Parathyroid adenoma (tissue), 2 donors: ENCODE measurements around the gene ALK.

ENCODE experiments used
- H2AFZ ChIP-seq: fragments of 300-600 bp; sonication (generic); one replicate; pipeline ENCODE4 v1.7.0; 2017; ENCODE audit warnings: antibody characterized with exemption, mild to moderate bottlenecking
- H3K27ac ChIP-seq: fragments of 300-600 bp; sonication (generic); one replicate; pipeline ENCODE4 v1.7.0; 2017
- H3K27me3 ChIP-seq: fragments of 300-600 bp; sonication (generic); one replicate; pipeline ENCODE4 v1.7.0; 2017; ENCODE audit warnings: low read length; ENCODE audit not compliant: control insufficient read depth, insufficient read depth
- H3K36me3 ChIP-seq: fragments of 300-600 bp; sonication (generic); one replicate; pipeline ENCODE4 v1.7.0; 2017; ENCODE audit warnings: low read length; ENCODE audit not compliant: control insufficient read depth, insufficient read depth
- H3K4me1 ChIP-seq: fragments of 300-600 bp; sonication (generic); one replicate; pipeline ENCODE4 v1.7.0; 2017; ENCODE audit warnings: control low read depth
- H3K4me2 ChIP-seq: fragments of 300-600 bp; sonication (generic); one replicate; pipeline ENCODE4 v1.7.0; 2017; ENCODE audit warnings: low read length
- H3K4me3 ChIP-seq: fragments of 300-600 bp; sonication (generic); one replicate; pipeline ENCODE4 v1.7.0; 2017; ENCODE audit warnings: low read depth, low read length
- H3K79me2 ChIP-seq: fragments of 300-600 bp; sonication (generic); one replicate; pipeline ENCODE4 v1.7.0; 2017; ENCODE audit warnings: control low read depth
- H3K9ac ChIP-seq: fragments of 300-600 bp; sonication (generic); one replicate; pipeline ENCODE4 v1.7.0; 2017; ENCODE audit warnings: mild to moderate bottlenecking
- H3K9me3 ChIP-seq: fragments of 300-600 bp; sonication (generic); one replicate; pipeline ENCODE4 v1.7.0; 2017; ENCODE audit warnings: low read length; ENCODE audit not compliant: control insufficient read depth
- TF ChIP-seq, protein P1 (sequence below): fragments of 300-600 bp; sonication (generic); IDR thresholded peaks from one replicate; pipeline ENCODE4 v1.7.0; 2017; ENCODE audit warnings: antibody characterized with exemption, mild to moderate bottlenecking
- donor health status: primary hyperparathyroidism.

ALK gene

DNA sequence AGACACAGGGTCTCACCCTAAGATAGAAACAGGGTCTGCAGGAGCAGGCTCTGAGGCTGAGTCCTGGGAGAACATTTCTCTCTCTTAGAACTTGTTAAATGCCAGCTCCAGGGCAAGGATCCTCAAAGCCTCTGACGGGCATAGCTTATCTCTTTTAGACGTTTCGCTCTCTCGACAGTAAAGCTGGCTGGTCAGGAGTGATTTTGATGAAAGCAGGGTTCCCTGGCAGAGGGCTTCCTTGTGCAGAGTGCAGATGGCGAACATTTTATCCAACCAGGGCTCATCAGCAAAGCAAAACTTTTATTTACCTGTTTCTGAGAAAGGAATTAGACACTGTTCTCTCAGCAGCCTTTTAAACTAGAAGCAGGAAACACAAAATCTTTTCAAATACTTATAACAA lies 350.8 kb downstream of the ALK start:
- Histone ChIP-seq H3K4me2 (no peak overlapping the region), H3K9me3 (no peaks in the 10 kb centered on the region), H3K27me3 (no peaks in the 10 kb centered on the region), H3K79me2 (no peaks in the 10 kb centered on the region), H3K27ac (no peak overlapping the region), H3K4me3 (no peak overlapping the region), H3K36me3 (no peaks in the 10 kb centered on the region), H2AFZ (no peak overlapping the region), H3K9ac (no peak overlapping the region), H3K4me1 (no peaks in the 10 kb centered on the region)
- TF ChIP-seq, protein P1, sequence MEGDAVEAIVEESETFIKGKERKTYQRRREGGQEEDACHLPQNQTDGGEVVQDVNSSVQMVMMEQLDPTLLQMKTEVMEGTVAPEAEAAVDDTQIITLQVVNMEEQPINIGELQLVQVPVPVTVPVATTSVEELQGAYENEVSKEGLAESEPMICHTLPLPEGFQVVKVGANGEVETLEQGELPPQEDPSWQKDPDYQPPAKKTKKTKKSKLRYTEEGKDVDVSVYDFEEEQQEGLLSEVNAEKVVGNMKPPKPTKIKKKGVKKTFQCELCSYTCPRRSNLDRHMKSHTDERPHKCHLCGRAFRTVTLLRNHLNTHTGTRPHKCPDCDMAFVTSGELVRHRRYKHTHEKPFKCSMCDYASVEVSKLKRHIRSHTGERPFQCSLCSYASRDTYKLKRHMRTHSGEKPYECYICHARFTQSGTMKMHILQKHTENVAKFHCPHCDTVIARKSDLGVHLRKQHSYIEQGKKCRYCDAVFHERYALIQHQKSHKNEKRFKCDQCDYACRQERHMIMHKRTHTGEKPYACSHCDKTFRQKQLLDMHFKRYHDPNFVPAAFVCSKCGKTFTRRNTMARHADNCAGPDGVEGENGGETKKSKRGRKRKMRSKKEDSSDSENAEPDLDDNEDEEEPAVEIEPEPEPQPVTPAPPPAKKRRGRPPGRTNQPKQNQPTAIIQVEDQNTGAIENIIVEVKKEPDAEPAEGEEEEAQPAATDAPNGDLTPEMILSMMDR: no peak

GRCh38 chr2:29567906-29568520 lies 353.4 kb downstream of the ALK start:
- Histone ChIP-seq H3K4me3 (no peak overlapping the region), H3K27ac (no peak overlapping the region), H2AFZ (no peak overlapping the region), H3K36me3 (no peaks in the 10 kb centered on the region), H3K79me2 (no peaks in the 10 kb centered on the region), H3K4me1 (no peaks in the 10 kb centered on the region), H3K4me2 (no peak overlapping the region), H3K27me3 (no peaks in the 10 kb centered on the region), H3K9ac (no peak overlapping the region), H3K9me3 (no peaks in the 10 kb centered on the region)
- TF ChIP-seq, protein P1: no peak

DNA sequence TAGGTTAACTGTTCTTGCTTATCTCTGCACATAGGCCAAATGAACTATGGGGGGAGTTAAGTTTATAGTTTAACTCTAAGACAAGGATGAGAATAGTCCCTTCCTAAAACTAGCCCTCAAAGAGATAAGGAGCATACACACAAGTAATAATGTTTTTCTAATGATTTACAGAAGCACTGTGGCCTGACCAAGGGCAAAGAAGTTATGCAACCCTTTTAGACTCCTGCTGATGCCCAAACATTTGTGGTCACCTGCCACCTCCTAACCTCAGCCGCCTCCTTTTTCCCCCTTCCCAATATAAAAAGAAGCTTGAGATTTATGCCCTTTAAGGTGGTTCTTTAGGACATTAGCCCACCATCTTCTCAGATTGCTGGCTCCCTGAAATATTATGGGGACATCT lies 357.7 kb downstream of the ALK start:
- H3K4me1 ChIP-seq: no peaks in the 10 kb centered on the region
- H3K27me3 ChIP-seq: no peaks in the 10 kb centered on the region
- no peaks in the 10 kb centered on the region for H3K36me3 ChIP-seq
- H3K27ac ChIP-seq: no peak overlapping the region
- H3K4me3 ChIP-seq: no peak overlapping the region
- H3K79me2 ChIP-seq: no peaks in the 10 kb centered on the region
- H3K9ac ChIP-seq: no peak overlapping the region
- H3K9me3 ChIP-seq: no peaks in the 10 kb centered on the region
- no peak overlapping the region for H2AFZ ChIP-seq
- H3K4me2 ChIP-seq: no peak overlapping the region
- TF ChIP-seq, protein P1: no peak

DNA sequence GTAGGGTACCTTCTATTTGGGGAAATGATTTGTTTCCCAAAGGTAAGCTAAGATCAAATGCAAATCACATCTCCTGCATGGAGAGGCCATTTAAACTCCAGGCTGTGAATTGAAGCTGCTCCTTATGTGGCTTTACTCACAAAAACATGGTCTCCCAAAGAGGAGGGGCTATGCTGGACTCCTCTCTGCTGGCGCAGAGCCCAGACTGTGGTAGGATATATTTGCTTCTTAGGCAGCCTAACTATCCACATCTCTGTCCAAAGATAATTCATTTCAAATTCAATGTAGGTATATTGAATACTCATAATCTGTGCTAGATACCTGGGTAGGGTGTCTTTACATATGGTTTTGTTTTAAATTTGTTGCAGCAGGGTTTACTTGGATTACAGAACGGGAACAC lies 358.5 kb downstream of the ALK start:
- no peak overlapping the region for H3K27ac ChIP-seq
- H3K27me3 ChIP-seq: no peaks in the 10 kb centered on the region
- no peak overlapping the region for H3K9ac ChIP-seq
- H3K79me2 ChIP-seq: no peaks in the 10 kb centered on the region
- no peaks in the 10 kb centered on the region for H3K9me3 ChIP-seq
- no peak overlapping the region for H3K4me3 ChIP-seq
- TF ChIP-seq, protein P1: no peak
- no peak overlapping the region for H3K4me2 ChIP-seq
- no peaks in the 10 kb centered on the region for H3K4me1 ChIP-seq
- H3K36me3 ChIP-seq: no peaks in the 10 kb centered on the region
- no peak overlapping the region for H2AFZ ChIP-seq

GRCh38 chr2:29562319-29562718 lies 359.1 kb downstream of the ALK start:
- no peaks in the 10 kb centered on the region for H3K27me3 ChIP-seq
- no peak overlapping the region for H2AFZ ChIP-seq
- H3K79me2 ChIP-seq: no peaks in the 10 kb centered on the region
- no peak overlapping the region for H3K4me2 ChIP-seq
- H3K9me3 ChIP-seq: no peaks in the 10 kb centered on the region
- no peak overlapping the region for H3K27ac ChIP-seq
- TF ChIP-seq, protein P1: no peak
- H3K36me3 ChIP-seq: no peaks in the 10 kb centered on the region
- no peaks in the 10 kb centered on the region for H3K4me1 ChIP-seq
- H3K9ac ChIP-seq: no peak overlapping the region
- no peak overlapping the region for H3K4me3 ChIP-seq
